Suprapubic skin (tissue), 4 donors: ENCODE measurements around the gene TIMP1.

Experiments
- EP300 ChIP-seq: sonication (generic); formaldehyde crosslinking; IDR thresholded peaks from one replicate; pipeline ENCODE4 v1.6.1; 2017; ENCODE audit warnings: antibody characterized with exemption
- POLR2A ChIP-seq, 2 donors: fragments of 450-650 bp; IDR thresholded peaks; one replicate each; pipeline ENCODE4 v1.6.1; 2017; ENCODE audit warnings: antibody characterized with exemption in 2 of 2, mild to moderate bottlenecking in 2 of 2, moderate library complexity in 2 of 2
- POLR2AphosphoS5 ChIP-seq, 3 donors: sonication (generic); formaldehyde crosslinking; IDR thresholded peaks; one replicate each; pipeline ENCODE4 v1.6.1; 2017; ENCODE audit warnings: antibody characterized with exemption in 3 of 3
- TF ChIP-seq, protein P1 (sequence below), 2 donors: fragments of 200-600 bp in 1 of 2; fragments of 450-650 bp in 1 of 2; sonication (generic) in 1 of 2; IDR thresholded peaks; one replicate each; pipeline ENCODE4 v1.5.1; 2016 to 2019; ENCODE audit warnings: antibody characterized with exemption in 2 of 2, mild to moderate bottlenecking in 1 of 2, moderate library complexity in 1 of 2

DNA sequence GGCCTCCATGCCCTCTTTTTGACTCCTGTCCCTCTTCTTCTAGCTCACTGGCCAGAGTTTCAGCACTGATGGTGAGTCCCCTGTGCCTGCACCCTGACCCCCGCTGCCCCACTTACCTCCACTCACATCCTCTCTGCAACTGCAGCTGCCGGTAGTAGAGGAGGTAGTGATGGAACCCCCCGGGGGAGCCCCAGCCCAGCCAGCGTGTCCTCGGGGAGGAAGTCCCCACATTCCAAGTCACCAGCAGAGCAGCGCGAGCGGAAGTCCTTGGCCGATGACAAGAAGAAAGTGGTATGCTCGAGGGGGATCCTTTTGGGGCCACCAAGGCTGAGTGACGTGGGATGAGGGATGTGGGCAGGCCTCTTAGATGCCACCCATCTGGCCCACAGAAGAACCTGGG is 15.4 kb upstream of the TIMP1 start:
- TF ChIP-seq, protein P1, sequence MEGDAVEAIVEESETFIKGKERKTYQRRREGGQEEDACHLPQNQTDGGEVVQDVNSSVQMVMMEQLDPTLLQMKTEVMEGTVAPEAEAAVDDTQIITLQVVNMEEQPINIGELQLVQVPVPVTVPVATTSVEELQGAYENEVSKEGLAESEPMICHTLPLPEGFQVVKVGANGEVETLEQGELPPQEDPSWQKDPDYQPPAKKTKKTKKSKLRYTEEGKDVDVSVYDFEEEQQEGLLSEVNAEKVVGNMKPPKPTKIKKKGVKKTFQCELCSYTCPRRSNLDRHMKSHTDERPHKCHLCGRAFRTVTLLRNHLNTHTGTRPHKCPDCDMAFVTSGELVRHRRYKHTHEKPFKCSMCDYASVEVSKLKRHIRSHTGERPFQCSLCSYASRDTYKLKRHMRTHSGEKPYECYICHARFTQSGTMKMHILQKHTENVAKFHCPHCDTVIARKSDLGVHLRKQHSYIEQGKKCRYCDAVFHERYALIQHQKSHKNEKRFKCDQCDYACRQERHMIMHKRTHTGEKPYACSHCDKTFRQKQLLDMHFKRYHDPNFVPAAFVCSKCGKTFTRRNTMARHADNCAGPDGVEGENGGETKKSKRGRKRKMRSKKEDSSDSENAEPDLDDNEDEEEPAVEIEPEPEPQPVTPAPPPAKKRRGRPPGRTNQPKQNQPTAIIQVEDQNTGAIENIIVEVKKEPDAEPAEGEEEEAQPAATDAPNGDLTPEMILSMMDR (IDR thresholded peaks at IDR 0.05), result no peak
- TF ChIP-seq POLR2A (IDR thresholded peaks at IDR 0.05) (no peak), POLR2AphosphoS5 (IDR thresholded peaks at IDR 0.05) (no peak), EP300 (no peak)
